ENCODE results near the gene UTS2B.

GRCh38 chr3:191294291-191294690, 36.0 kb downstream of the UTS2B start:
- TF ChIP-seq CTCF (IDR thresholded peaks at IDR 0.05) (no peak), POLR2A (IDR thresholded peaks at IDR 0.05) (no peak)

Data from uterus (tissue), 2 donors.